Thyroid gland (tissue), 4 donors: ENCODE measurements around the gene ERCC4. TPM values are rescaled to one million over a fixed set of nuclear protein-coding genes. Genes with fewer than 3 reads are reported as not detected.

Experiments used
- DNase-seq, 2 donors: peaks; one replicate each; pipeline ENCODE4 v3.0.0-alpha.2; 2019
- H3K27ac ChIP-seq, 3 donors: fragments of 200-600 bp; sonication (generic); 1 replicate in 2 of 3; 2 replicates in 1 of 3; pipeline ENCODE4 v1.5.1; 2016 to 2019; ENCODE audit warnings: mild to moderate bottlenecking in 1 of 3, moderate library complexity in 1 of 3
- H3K27me3 ChIP-seq: fragments of 200-600 bp; sonication (generic); one replicate; pipeline ENCODE4 v1.5.1; 2019
- H3K36me3 ChIP-seq, 2 donors: fragments of 200-600 bp; sonication (generic); one replicate each; pipeline ENCODE4 v1.5.1; 2016 to 2019
- H3K4me1 ChIP-seq, 2 donors: fragments of 200-600 bp; sonication (generic); one replicate each; pipeline ENCODE4 v1.5.1; 2017 to 2019
- H3K4me3 ChIP-seq, 3 donors: fragments of 200-600 bp; sonication (generic); replicated peaks in 1 of 3; 1 replicate in 2 of 3; 2 replicates in 1 of 3; pipeline ENCODE4 v1.5.1; 2016; ENCODE audit warnings: mild to moderate bottlenecking in 1 of 3
- H3K9me3 ChIP-seq: fragments of 200-600 bp; sonication (generic); one replicate; pipeline ENCODE4 v1.5.1; 2017
- POLR2A ChIP-seq, 2 donors: fragments of 450-650 bp; IDR thresholded peaks; one replicate each; pipeline ENCODE4 v1.6.1; 2017; ENCODE audit warnings: antibody characterized with exemption in 2 of 2, mild to moderate bottlenecking in 2 of 2, moderate library complexity in 1 of 2
- WGBS, 2 donors: methylation state at CpG; one replicate each; pipeline ENCODE4 v1.1.5; 2017; 5-methylcytosine and 5-hydroxymethylcytosine counted together
- intact Hi-C: fragments of 100-400 bp; cut with DNase I; formaldehyde crosslinking; loops from one replicate; pipeline ENCODE4 v1.15.1; 2023
- total RNA-seq, 4 donors: library from RNA; depleted of rRNA; stranded (reverse); fragments of >200 nt; gene quantifications; one replicate each; pipeline ENCODE4 v1.2.3, GENCODE V29; 2016
- TF ChIP-seq, protein P1 (sequence below), 6 experiments: fragments of 200-600 bp in 3 of 6; fragments of 450-650 bp in 3 of 6; sonication (generic) in 3 of 6; IDR thresholded peaks; one replicate each; pipeline ENCODE4 v1.5.1; 2016 to 2019; ENCODE audit warnings: antibody characterized with exemption in 6 of 6, mild to moderate bottlenecking in 2 of 6, inconsistent platforms in 1 of 6, moderate library complexity in 1 of 6

The ERCC4 gene
- total RNA-seq, 4 donors from 2014 or later: 7.5 to 13.2 (median 11.9) TPM

DNA sequence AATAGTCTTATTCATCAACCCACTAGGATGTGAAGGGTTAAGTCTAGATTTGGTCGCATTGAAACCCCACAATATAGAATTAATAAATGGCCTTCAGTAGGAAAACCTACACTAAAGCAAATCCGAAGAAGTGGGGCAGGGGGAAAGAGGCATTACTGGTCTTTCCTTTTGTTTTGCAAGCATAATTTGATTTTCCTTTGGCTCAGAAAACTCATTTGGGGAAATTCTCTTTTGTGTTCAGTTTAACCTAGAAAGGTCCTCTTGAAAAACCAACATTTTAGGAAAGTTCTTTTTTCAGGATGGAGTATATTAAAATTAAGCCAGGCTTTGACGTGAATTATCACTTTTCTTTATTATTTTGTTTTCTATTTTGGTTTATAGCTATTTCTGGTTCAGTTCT is 31.7 kb downstream of the ERCC4 start:
- WGBS, 2 donors: 66 to 75% methylated on average over 3 of the region's 3 CpGs
- TF ChIP-seq POLR2A (IDR thresholded peaks at IDR 0.05): no peak
- TF ChIP-seq, protein P1, sequence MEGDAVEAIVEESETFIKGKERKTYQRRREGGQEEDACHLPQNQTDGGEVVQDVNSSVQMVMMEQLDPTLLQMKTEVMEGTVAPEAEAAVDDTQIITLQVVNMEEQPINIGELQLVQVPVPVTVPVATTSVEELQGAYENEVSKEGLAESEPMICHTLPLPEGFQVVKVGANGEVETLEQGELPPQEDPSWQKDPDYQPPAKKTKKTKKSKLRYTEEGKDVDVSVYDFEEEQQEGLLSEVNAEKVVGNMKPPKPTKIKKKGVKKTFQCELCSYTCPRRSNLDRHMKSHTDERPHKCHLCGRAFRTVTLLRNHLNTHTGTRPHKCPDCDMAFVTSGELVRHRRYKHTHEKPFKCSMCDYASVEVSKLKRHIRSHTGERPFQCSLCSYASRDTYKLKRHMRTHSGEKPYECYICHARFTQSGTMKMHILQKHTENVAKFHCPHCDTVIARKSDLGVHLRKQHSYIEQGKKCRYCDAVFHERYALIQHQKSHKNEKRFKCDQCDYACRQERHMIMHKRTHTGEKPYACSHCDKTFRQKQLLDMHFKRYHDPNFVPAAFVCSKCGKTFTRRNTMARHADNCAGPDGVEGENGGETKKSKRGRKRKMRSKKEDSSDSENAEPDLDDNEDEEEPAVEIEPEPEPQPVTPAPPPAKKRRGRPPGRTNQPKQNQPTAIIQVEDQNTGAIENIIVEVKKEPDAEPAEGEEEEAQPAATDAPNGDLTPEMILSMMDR (IDR thresholded peaks at IDR 0.05): no peak
- Histone ChIP-seq H3K27me3 (no peaks in the 10 kb centered on the region), H3K9me3 (no peaks in the 10 kb centered on the region), H3K27ac (no peak overlapping the region), H3K4me1 (no peaks in the 10 kb centered on the region), H3K4me3 (no peak overlapping the region), H3K36me3 (peaks cover 6 to 10% of the 10 kb centered on the region in 2 donors)
- no peak for DNase-seq
- intact Hi-C loops: no loop called here

- H3K27me3 ChIP-seq: no peaks in the 10 kb centered on the region
- no peak for DNase-seq
- H3K4me3 ChIP-seq: no peak overlapping the region
- WGBS, 2 donors: 91 to 92% methylated on average over 2 of the region's 2 CpGs
- H3K27ac ChIP-seq: no peak overlapping the region
- no peaks in the 10 kb centered on the region for H3K36me3 ChIP-seq
- no peaks in the 10 kb centered on the region for H3K9me3 ChIP-seq
- TF ChIP-seq POLR2A (IDR thresholded peaks at IDR 0.05): no peak
- TF ChIP-seq, protein P1 (IDR thresholded peaks at IDR 0.05): no peak
- H3K4me1 ChIP-seq: peaks cover 0 to 10% of the 10 kb centered on the region in 2 donors
- intact Hi-C loops: no loop called here
Observed at GRCh38 chr16:13953501-13953900, 33.5 kb downstream of the ERCC4 start.

DNA sequence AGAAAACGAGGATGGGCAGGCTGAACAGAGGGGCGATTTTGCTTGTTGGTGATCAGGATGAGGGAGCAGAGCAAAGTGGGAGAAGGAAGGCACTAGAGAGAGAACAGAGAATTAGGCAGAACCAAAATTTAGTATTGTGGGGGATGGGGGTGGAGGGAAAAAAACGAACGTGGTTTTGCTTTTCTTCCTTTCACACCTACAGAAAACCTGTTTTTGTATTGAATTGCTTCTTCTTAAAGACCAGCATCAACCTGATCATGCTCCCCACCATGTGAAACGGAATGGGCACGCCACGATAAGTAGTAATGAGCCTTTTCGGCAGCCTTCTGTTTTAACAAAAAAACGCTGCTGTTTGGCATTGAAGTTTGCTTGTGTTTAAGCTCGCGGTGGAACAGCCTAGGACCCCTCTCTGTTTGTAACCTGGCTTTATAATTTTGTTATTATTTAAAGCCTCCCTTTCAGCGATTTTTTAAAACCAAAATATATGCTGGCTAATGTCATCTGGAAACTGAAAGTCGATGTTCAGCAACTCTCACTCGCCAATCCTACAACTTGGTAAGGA is 36.8 kb downstream of the ERCC4 start:
- intact Hi-C loops: no loop called here
- 60 to 74% methylated on average over 14 of the region's 14 CpGs for WGBS, 2 donors
- H3K4me3 ChIP-seq: no peak overlapping the region
- peaks cover 0 to 10% of the 10 kb centered on the region in 2 donors for H3K4me1 ChIP-seq
- no peaks in the 10 kb centered on the region for H3K9me3 ChIP-seq
- H3K36me3 ChIP-seq: no peaks in the 10 kb centered on the region
- no peaks in the 10 kb centered on the region for H3K27me3 ChIP-seq
- peak overlapping the region in 1 of 3 donors; percentile 3 for H3K27ac ChIP-seq
- TF ChIP-seq, protein P1 (IDR thresholded peaks at IDR 0.05): no peak
- DNase-seq: no peak

GRCh38 chr16:13957197-13958078 is 37.5 kb downstream of the ERCC4 start:
- DNase-seq: peak; percentile 8 to 19
- TF ChIP-seq POLR2A (IDR thresholded peaks at IDR 0.05): no peak
- TF ChIP-seq, protein P1 (IDR thresholded peaks at IDR 0.05): no peak
- Histone ChIP-seq H3K27ac (peak overlapping the region in 2 of 3 donors; percentile 3 to 44), H3K36me3 (no peaks in the 10 kb centered on the region), H3K9me3 (no peaks in the 10 kb centered on the region), H3K27me3 (no peaks in the 10 kb centered on the region), H3K4me1 (peaks cover 0 to 10% of the 10 kb centered on the region in 2 donors), H3K4me3 (no peak overlapping the region)
- intact Hi-C loops: no loop called here
- WGBS, 2 donors: 37 to 57% methylated on average over 13 to 14 of the region's 14 CpGs

DNA sequence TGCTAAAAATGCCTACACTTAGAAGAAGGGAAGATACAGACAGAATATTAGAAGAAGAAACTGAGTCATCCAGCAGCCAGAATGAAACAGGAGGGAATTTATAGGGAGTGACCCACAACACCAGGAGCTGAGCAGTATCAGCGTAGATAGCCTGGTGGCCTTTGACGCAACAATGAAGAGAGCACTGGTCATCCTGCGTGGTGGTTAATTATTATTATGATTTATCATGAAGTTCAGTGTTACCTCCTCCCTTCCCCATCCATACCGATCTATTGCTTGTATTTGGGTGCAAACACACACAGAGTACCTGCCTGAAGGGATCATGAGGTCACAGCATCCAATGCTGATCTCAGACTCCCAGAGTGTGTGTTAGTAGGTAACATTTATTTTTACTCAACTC is 38.5 kb downstream of the ERCC4 start:
- DNase-seq: no peak
- no peaks in the 10 kb centered on the region for H3K36me3 ChIP-seq
- H3K4me1 ChIP-seq: peaks cover 0 to 10% of the 10 kb centered on the region in 2 donors
- no peak overlapping the region for H3K4me3 ChIP-seq
- H3K27me3 ChIP-seq: no peaks in the 10 kb centered on the region
- no peak overlapping the region for H3K27ac ChIP-seq
- WGBS, 2 donors: 94 to 98% methylated on average over 4 of the region's 4 CpGs
- no peaks in the 10 kb centered on the region for H3K9me3 ChIP-seq
- intact Hi-C loops: no loop called here
- TF ChIP-seq, protein P1 (IDR thresholded peaks at IDR 0.05): no peak
- no peak for TF ChIP-seq POLR2A (IDR thresholded peaks at IDR 0.05)
